Astrocyte (in vitro differentiated cells and primary cell): ENCODE measurements around the gene PEX7. TPM values are rescaled to one million over a fixed set of nuclear protein-coding genes. Genes with fewer than 3 reads are reported as not detected.
A peak's percentile ranks its signal among the peaks of the same experiment; 100 is the strongest.
"Not testable (repeated sequence)": the region's sequence is repeated elsewhere in the genome, so short reads cannot be mapped to it uniquely, and the experiment has no call there.

Experiments used
- DNase-seq: peaks from one replicate; pipeline ENCODE4 v3.0.0-alpha.2; 2010; ENCODE audit warnings: low read depth
- FAIRE-seq: peaks from 2 replicates; lab custom pipeline; 2011; peaks lifted over from hg19 to GRCh38; lab: Jason Lieb, UNC
- H2AFZ ChIP-seq: 2 replicates; pipeline ENCODE4 v1.6.0; 2012; ENCODE audit warnings: low read depth, low read length, inconsistent platforms
- H3K27ac ChIP-seq: 2 replicates; pipeline ENCODE4 v1.5.1; 2011; ENCODE audit warnings: low read depth, low read length, inconsistent platforms
- H3K27me3 ChIP-seq: 2 replicates; pipeline ENCODE4 v1.6.0; 2011; ENCODE audit warnings: low read length, inconsistent platforms; ENCODE audit not compliant: insufficient read depth
- H3K36me3 ChIP-seq: 2 replicates; pipeline ENCODE4 v1.5.1; 2011; ENCODE audit warnings: low read length, inconsistent platforms; ENCODE audit not compliant: insufficient read depth
- H3K4me1 ChIP-seq: 2 replicates; pipeline ENCODE4 v1.5.1; 2011; ENCODE audit warnings: low read length, inconsistent platforms; ENCODE audit not compliant: insufficient read depth
- H3K4me2 ChIP-seq: 2 replicates; pipeline ENCODE4 v1.6.0; 2012; ENCODE audit warnings: low read length, inconsistent platforms
- H3K4me3 ChIP-seq: 2 replicates; pipeline ENCODE4 v1.5.1; 2011; ENCODE audit warnings: low read depth, mild to moderate bottlenecking, low read length, inconsistent platforms; ENCODE audit not compliant: insufficient read depth
- H3K79me2 ChIP-seq: 2 replicates; pipeline ENCODE4 v1.6.0; 2012; ENCODE audit warnings: mild to moderate bottlenecking, low read length, inconsistent platforms; ENCODE audit not compliant: insufficient read depth
- H3K9ac ChIP-seq: 2 replicates; pipeline ENCODE4 v1.6.0; 2012; ENCODE audit warnings: mild to moderate bottlenecking, low read length, inconsistent platforms
- H3K9me3 ChIP-seq: 2 replicates; pipeline ENCODE4 v1.5.1; 2012; ENCODE audit warnings: low read depth, mild to moderate bottlenecking, low read length, inconsistent platforms; ENCODE audit not compliant: insufficient read depth
- H4K20me1 ChIP-seq: 2 replicates; pipeline ENCODE4 v1.6.0; 2012; ENCODE audit warnings: low read length, inconsistent platforms; ENCODE audit not compliant: insufficient read depth
- H3K27ac Mint-ChIP-seq: one replicate; pipeline ENCODE4 v1.8.0; 2021; ENCODE audit warnings: mild to moderate bottlenecking, mixed read lengths; ENCODE audit not compliant: unreplicated experiment
- H3K27me3 Mint-ChIP-seq: one replicate; pipeline ENCODE4 v1.8.0; 2021; ENCODE audit warnings: low read depth, mixed read lengths; ENCODE audit not compliant: unreplicated experiment
- H3K36me3 Mint-ChIP-seq: one replicate; pipeline ENCODE4 v1.8.0; 2021; ENCODE audit warnings: low read depth, mixed read lengths; ENCODE audit not compliant: unreplicated experiment
- H3K4me1 Mint-ChIP-seq: one replicate; pipeline ENCODE4 v1.8.0; 2021; ENCODE audit warnings: low read depth, mixed read lengths; ENCODE audit not compliant: unreplicated experiment
- H3K4me3 Mint-ChIP-seq: one replicate; pipeline ENCODE4 v1.8.0; 2021; ENCODE audit warnings: mild to moderate bottlenecking, moderate library complexity, mixed read lengths; ENCODE audit not compliant: unreplicated experiment
- H3K9me3 Mint-ChIP-seq: one replicate; pipeline ENCODE4 v1.8.0; 2021; ENCODE audit warnings: mild to moderate bottlenecking, mixed read lengths; ENCODE audit not compliant: unreplicated experiment
- CTCF ChIP-seq: IDR thresholded peaks from 2 replicates; pipeline ENCODE4 v1.5.1; 2011; ENCODE audit warnings: low read depth, mild to moderate bottlenecking, inconsistent platforms, low read length, moderate library complexity; ENCODE audit not compliant: insufficient read depth
- EZH2 ChIP-seq: IDR thresholded peaks from 2 replicates; pipeline ENCODE4 v1.6.1; 2012; ENCODE audit warnings: mild to moderate bottlenecking, low read length, inconsistent platforms; ENCODE audit not compliant: insufficient read depth
- total RNA-seq: library from RNA; stranded (reverse); gene quantifications from 2 replicates; pipeline ENCODE4 v1.2.1, GENCODE V29; 2021

Gene PEX7
- total RNA-seq, 1 donor from 2014 or later, result 4.8 TPM

- Histone ChIP-seq H3K4me3 (no peak overlapping the region), H3K27me3 (no peaks in the 10 kb centered on the region), H3K27ac (no peak overlapping the region), H3K9me3 (no peaks in the 10 kb centered on the region), H3K4me1 (peaks cover 6% of the 10 kb centered on the region), H3K9ac (no peak overlapping the region), H2AFZ (no peak overlapping the region), H3K4me2 (no peak overlapping the region), H3K79me2 (no peaks in the 10 kb centered on the region), H4K20me1 (no peaks in the 10 kb centered on the region), H3K36me3 (no peaks in the 10 kb centered on the region)
- no peak overlapping the region for H3K27ac Mint-ChIP-seq
- no peaks in the 10 kb centered on the region for H3K27me3 Mint-ChIP-seq
- TF ChIP-seq CTCF (no peak), EZH2 (no peak)
- peaks cover 9% of the 10 kb centered on the region for H3K4me1 Mint-ChIP-seq
- FAIRE-seq (no peak), DNase-seq (peak; percentile 62)
- no peaks in the 10 kb centered on the region for H3K9me3 Mint-ChIP-seq
- no peak overlapping the region for H3K4me3 Mint-ChIP-seq
- no peaks in the 10 kb centered on the region for H3K36me3 Mint-ChIP-seq
Observed at GRCh38 chr6:136811272-136811671, 11.1 kb upstream of the PEX7 start.

GRCh38 chr6:136812174-136812573, 10.2 kb upstream of the PEX7 start:
- Histone ChIP-seq H4K20me1 (no peaks in the 10 kb centered on the region), H3K27me3 (no peaks in the 10 kb centered on the region), H3K4me1 (peaks cover 6% of the 10 kb centered on the region), H3K9me3 (no peaks in the 10 kb centered on the region), H3K4me2 (peak overlapping the region; percentile 22), H3K9ac (no peak overlapping the region), H3K4me3 (no peak overlapping the region), H3K27ac (no peak overlapping the region), H2AFZ (no peak overlapping the region), H3K79me2 (no peaks in the 10 kb centered on the region), H3K36me3 (no peaks in the 10 kb centered on the region)
- FAIRE-seq (no peak), DNase-seq (peak; percentile 66)
- Mint-ChIP-seq H3K27me3 (peaks cover 2% of the 10 kb centered on the region), H3K4me3 (no peak overlapping the region), H3K36me3 (no peaks in the 10 kb centered on the region), H3K4me1 (peaks cover 9% of the 10 kb centered on the region), H3K27ac (peak overlapping the region; percentile 53), H3K9me3 (no peaks in the 10 kb centered on the region)
- TF ChIP-seq CTCF, result no peak
- TF ChIP-seq EZH2, result no peak

- not testable (repeated sequence) for H3K9me3 ChIP-seq, H3K9ac ChIP-seq, H3K36me3 ChIP-seq, H3K27ac Mint-ChIP-seq, H3K79me2 ChIP-seq, H3K27ac ChIP-seq, DNase-seq, H3K4me3 ChIP-seq, H3K4me2 ChIP-seq, H3K4me3 Mint-ChIP-seq, H3K4me1 ChIP-seq, H4K20me1 ChIP-seq, H3K27me3 ChIP-seq, FAIRE-seq, H3K27me3 Mint-ChIP-seq, H3K9me3 Mint-ChIP-seq, H3K36me3 Mint-ChIP-seq, H3K4me1 Mint-ChIP-seq, H2AFZ ChIP-seq
Observed at GRCh38 chr6:136815608-136816007, 6.8 kb upstream of the PEX7 start.
